Esophagus (tissue), 2 donors: ENCODE measurements around the gene ELOVL7. TPM values are rescaled to one million over a fixed set of nuclear protein-coding genes. Genes with fewer than 3 reads are reported as not detected.
"Not testable (repeated sequence)": the region's sequence is repeated elsewhere in the genome, so short reads cannot be mapped to it uniquely, and the experiment has no call there.

Experiments
- H3K27ac ChIP-seq, 2 donors: one replicate each; pipeline ENCODE4 v1.5.1; 2013; ENCODE audit warnings: low read depth in 2 of 2, mild to moderate bottlenecking in 2 of 2, inconsistent platforms in 1 of 2, low read length in 1 of 2, moderate library complexity in 1 of 2
- H3K27me3 ChIP-seq, 2 donors: one replicate each; pipeline ENCODE4 v1.6.1; 2013; ENCODE audit warnings: low read length in 2 of 2, control low read depth in 1 of 2, mild to moderate bottlenecking in 1 of 2; ENCODE audit not compliant: insufficient read depth in 2 of 2, control insufficient read depth in 1 of 2
- H3K36me3 ChIP-seq, 2 donors: one replicate each; pipeline ENCODE4 v1.6.1; 2013; ENCODE audit warnings: low read length in 1 of 2; ENCODE audit not compliant: control insufficient read depth in 2 of 2, insufficient read depth in 2 of 2
- H3K4me1 ChIP-seq, 2 donors: one replicate each; pipeline ENCODE4 v1.6.1; 2013; ENCODE audit warnings: low read length in 1 of 2; ENCODE audit not compliant: control insufficient read depth in 2 of 2, insufficient read depth in 2 of 2
- H3K4me3 ChIP-seq, 2 donors: one replicate each; pipeline ENCODE4 v1.5.1; 2013; ENCODE audit warnings: low read length in 2 of 2, mild to moderate bottlenecking in 2 of 2, low read depth in 1 of 2, moderate library complexity in 1 of 2
- H3K9me3 ChIP-seq, 2 donors: one replicate each; pipeline ENCODE4 v1.6.1; 2013; ENCODE audit warnings: mild to moderate bottlenecking in 2 of 2, low read depth in 1 of 2, low read length in 1 of 2, moderate library complexity in 1 of 2; ENCODE audit not compliant: control insufficient read depth in 2 of 2, insufficient read depth in 1 of 2
- WGBS, 2 donors: extraction: QIAGEN DNeasy Blood & Tissue Kit; methylation state at CpG; one replicate each; pipeline ENCODE4 v1.1.7; 2013; 5-methylcytosine and 5-hydroxymethylcytosine counted together
- polyA plus RNA-seq, 2 donors: library from polyadenylated mRNA; stranded (reverse); fragments of 200-250 nt; gene quantifications; one replicate each; pipeline ENCODE4 v1.2.3, GENCODE V29; 2013
- donor health status: healthy with polysubstance abuse.
- donor health status: Bipolar disorder and iron deficiency.

Gene ELOVL7
- polyA plus RNA-seq, 2 donors: 2.2 to 2.8 TPM

DNA sequence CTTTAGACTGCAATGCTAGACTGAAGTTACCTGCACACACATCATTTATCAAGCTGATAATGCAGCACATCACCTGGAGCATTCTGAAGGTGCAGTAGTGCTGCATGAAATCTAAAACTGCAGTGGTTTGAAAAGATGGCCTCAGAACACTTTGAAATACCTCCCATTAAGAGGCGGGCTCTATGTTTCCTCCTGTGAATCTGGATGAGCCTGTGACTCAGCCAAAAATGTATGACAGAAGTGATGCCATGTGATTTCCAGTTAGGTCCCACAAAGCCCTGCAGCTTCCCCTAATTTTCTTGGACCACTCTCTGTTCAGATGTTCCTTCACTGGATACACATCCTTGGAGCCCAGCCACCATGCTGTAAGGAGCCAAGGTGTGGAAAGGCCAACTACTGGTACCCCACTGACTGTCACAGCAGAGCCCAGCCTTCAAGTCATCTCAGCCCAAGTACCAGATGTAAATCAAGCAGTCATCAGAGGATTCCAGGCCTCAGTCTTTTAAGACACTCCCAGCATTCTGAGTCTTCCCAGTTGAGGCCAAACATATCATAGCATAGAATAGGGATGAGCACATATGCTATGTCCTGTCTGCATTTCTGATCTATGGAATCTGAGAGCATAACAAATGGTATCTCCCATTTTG, 116.9 kb downstream of the ELOVL7 start:
- H3K27me3 ChIP-seq: no peaks in the 10 kb centered on the region
- H3K36me3 ChIP-seq: no peaks in the 10 kb centered on the region
- peaks cover 2 to 5% of the 10 kb centered on the region in 2 donors for H3K9me3 ChIP-seq
- no peaks in the 10 kb centered on the region for H3K4me1 ChIP-seq
- H3K27ac ChIP-seq: no peak overlapping the region
- no peak overlapping the region for H3K4me3 ChIP-seq
- WGBS, 2 donors: 80 to 82% methylated on average over 1 of the region's 1 CpG

DNA sequence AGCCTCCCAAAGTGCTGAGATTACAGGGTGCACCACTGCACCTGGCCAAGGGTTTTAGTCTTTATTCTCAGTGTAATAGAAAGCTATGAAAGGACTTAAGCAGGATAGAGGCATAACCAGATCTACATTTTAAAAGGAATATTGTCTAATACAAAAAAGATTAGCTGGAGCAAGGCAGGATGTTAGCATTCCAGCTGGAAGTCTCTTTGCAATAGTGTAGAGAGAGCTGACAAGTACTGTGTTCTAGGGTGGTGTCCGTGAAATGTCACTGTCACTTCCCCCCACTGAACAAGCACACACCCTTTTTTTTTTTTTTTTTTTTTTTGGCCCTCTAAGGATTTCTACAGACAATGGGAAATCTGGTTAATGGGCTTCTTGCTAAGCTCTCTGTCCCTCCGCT, 119.9 kb downstream of the ELOVL7 start:
- Histone ChIP-seq H3K27ac (no peak overlapping the region), H3K27me3 (no peaks in the 10 kb centered on the region), H3K4me3 (no peak overlapping the region), H3K36me3 (no peaks in the 10 kb centered on the region), H3K4me1 (no peaks in the 10 kb centered on the region), H3K9me3 (peaks cover 1 to 4% of the 10 kb centered on the region in 2 donors)
- WGBS, 2 donors: 46 to 69% methylated on average over 2 of the region's 2 CpGs

DNA sequence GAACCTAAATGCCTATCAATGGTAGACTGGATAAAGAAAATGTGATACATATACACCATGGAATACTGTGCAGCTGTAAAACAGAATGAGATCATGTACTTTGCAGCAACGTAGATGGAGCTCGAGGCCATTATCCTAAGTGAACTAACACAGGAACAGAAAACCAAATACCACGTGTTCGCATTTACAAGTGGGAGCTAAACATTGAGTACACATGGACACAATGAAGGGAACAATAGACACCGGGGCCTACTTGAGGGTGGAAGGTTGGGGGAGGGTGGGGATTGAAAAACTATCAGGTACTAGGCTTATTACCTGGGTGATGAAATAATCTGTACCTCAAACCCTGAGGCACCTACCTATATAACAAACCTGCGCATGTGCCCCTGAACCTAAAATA, 121.7 kb downstream of the ELOVL7 start:
- H3K36me3 ChIP-seq: no peaks in the 10 kb centered on the region
- no peaks in the 10 kb centered on the region for H3K4me1 ChIP-seq
- H3K27ac ChIP-seq: no peak overlapping the region
- WGBS, 2 donors: 62 to 64% methylated on average over 6 of the region's 6 CpGs
- no peaks in the 10 kb centered on the region for H3K9me3 ChIP-seq
- H3K27me3 ChIP-seq: no peaks in the 10 kb centered on the region
- H3K4me3 ChIP-seq: no peak overlapping the region

DNA sequence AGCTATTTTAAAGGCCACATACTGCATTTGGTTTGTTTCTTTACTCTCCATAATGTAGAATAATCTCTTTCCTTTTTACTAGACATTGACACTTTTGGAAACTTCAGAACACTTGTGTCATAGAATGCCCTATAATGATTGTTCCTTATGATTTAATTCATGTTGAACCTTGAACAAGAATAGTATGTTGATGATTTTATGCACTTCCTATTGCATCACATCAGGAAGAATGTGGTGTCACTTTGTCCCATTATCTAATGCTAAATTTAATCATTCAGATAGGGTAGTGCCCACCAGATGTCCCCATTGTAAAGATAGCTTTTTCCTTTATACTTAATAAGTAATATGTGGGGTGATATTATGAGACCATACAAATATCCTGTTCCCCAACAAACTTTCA, 124.7 kb downstream of the ELOVL7 start:
- Histone ChIP-seq H3K27ac (no peak overlapping the region), H3K4me1 (no peaks in the 10 kb centered on the region), H3K4me3 (no peak overlapping the region), H3K36me3 (no peaks in the 10 kb centered on the region), H3K27me3 (no peaks in the 10 kb centered on the region), H3K9me3 (peaks cover 3 to 4% of the 10 kb centered on the region in 2 donors)

- Histone ChIP-seq H3K36me3 (no peaks in the 10 kb centered on the region), H3K9me3 (peaks cover 3 to 4% of the 10 kb centered on the region in 2 donors), H3K4me1 (no peaks in the 10 kb centered on the region), H3K27me3 (no peaks in the 10 kb centered on the region), H3K27ac (no peak overlapping the region), H3K4me3 (no peak overlapping the region)
- WGBS, 2 donors: 75 to 84% methylated on average over 3 of the region's 3 CpGs
These were observed 125.7 kb downstream of the ELOVL7 start for GRCh38 chr5:60718166-60718892.

GRCh38 chr5:60715201-60715928, 128.7 kb downstream of the ELOVL7 start:
- 82 to 84% methylated on average over 3 of the region's 3 CpGs for WGBS, 2 donors
- not testable (repeated sequence) for H3K36me3 ChIP-seq

GRCh38 chr5:60712950-60713349, 131.1 kb downstream of the ELOVL7 start:
- H3K27me3 ChIP-seq: no peaks in the 10 kb centered on the region
- no peaks in the 10 kb centered on the region for H3K36me3 ChIP-seq
- no peaks in the 10 kb centered on the region for H3K4me1 ChIP-seq
- WGBS, 2 donors: 90 to 91% methylated on average over 5 of the region's 5 CpGs
- H3K4me3 ChIP-seq: no peak overlapping the region
- no peak overlapping the region for H3K27ac ChIP-seq
- H3K9me3 ChIP-seq: peaks cover 3 to 4% of the 10 kb centered on the region in 2 donors

More at GRCh38 chr5:60715201-60715928, 128.7 kb downstream of the ELOVL7 start:
- H3K27me3 ChIP-seq, H3K9me3 ChIP-seq, H3K27ac ChIP-seq, H3K4me1 ChIP-seq, H3K4me3 ChIP-seq: not testable (repeated sequence)

DNA sequence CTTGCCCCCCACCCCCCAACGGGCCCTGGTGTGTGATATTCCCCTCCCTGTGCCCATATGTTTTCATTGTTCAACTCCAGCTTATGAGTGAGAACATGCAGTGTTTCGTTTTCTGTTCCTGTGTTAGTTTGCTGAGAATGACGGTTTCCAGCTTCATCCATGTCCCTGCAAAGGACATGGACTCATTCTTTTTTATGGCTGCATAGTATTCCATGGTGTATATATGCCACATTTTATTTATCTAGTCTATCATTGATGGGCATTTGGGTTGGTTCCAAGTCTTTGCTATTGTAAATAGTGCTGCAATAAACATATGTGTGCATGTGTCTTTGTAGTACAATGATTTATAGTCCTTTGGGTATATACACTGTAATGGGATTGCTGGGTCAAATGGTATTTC, 132.2 kb downstream of the ELOVL7 start:
- H3K4me3 ChIP-seq, H3K9me3 ChIP-seq, H3K27me3 ChIP-seq, H3K36me3 ChIP-seq, H3K4me1 ChIP-seq, H3K27ac ChIP-seq: not testable (repeated sequence)
- 83 to 84% methylated on average over 3 of the region's 3 CpGs for WGBS, 2 donors

DNA sequence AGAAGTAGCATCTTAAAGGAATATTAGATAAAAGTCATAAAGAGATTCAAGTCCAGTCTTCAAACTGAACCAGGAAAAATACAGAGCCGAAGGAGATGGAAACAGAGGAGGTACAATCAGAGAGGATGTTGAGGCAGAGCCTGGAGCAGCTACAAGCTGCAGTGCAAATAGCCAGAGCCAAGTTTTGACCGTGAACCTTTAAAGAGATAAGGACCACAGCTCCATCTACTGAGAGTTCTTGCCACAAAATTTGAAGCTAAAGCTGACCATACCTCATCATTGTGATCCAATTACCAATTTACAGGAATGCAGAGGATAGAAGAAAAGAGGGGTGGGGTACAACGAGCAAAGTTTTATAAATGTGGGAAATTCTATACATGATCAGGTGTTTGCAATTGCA, 133.7 kb downstream of the ELOVL7 start:
- Histone ChIP-seq H3K9me3 (peaks cover 0 to under 1% of the 10 kb centered on the region in 2 donors), H3K4me3 (no peak overlapping the region), H3K36me3 (no peaks in the 10 kb centered on the region), H3K4me1 (no peaks in the 10 kb centered on the region), H3K27ac (no peak overlapping the region), H3K27me3 (no peaks in the 10 kb centered on the region)
- whole genome bisulfite sequencing, 2 donors: 57 to 59% methylated on average over 3 of the region's 3 CpGs
